ENCODE results near the gene SVOP. TPM values are rescaled to one million over a fixed set of nuclear protein-coding genes. Genes with fewer than 3 reads are reported as not detected.

SVOP gene
- total and polyA plus RNA-seq, 2 experiments from 2014 or later, result 0.10 TPM; not detected in 1

DNA sequence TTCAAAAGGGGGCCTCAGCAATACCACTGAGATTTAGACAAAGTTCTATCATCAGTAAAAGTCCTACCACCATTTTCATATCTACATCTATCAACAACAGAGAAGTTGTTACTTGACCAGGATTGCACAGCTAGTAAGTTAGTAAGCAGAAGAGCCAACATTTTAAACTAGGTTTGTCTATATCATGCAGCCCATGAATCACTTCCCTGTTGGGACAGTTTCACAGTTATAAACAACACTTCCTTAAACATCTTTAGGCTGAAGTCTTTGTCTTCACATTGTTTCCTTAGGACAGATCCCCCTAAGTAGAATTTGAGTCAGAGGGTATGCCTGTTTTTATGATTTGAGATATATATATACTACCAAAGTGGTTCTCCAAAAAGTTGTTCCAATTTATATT lies 72.5 kb downstream of the SVOP start:
- Mint-ChIP-seq H3K36me3 (ENCODE audit: low read depth) (peaks cover 8% of the 10 kb centered on the region; the same call in 2 of the 3 replicates), H3K27me3 (ENCODE audit: insufficient read depth, low read depth, poor library complexity) (peaks cover 3% of the 10 kb centered on the region), H3K4me3 (no peak overlapping the region), H3K27ac (no peak overlapping the region), H3K4me1 (no peaks in the 10 kb centered on the region), H3K9me3 (peaks cover 18% of the 10 kb centered on the region)
- no peaks in the 10 kb centered on the region for H3K4me1 ChIP-seq (ENCODE audit: insufficient read depth)
- no peaks in the 10 kb centered on the region for H3K27me3 ChIP-seq (ENCODE audit: insufficient read depth)
- H3K9me2 ChIP-seq (ENCODE audit: insufficient read depth), result no peaks in the 10 kb centered on the region
- TF ChIP-seq, protein P1, sequence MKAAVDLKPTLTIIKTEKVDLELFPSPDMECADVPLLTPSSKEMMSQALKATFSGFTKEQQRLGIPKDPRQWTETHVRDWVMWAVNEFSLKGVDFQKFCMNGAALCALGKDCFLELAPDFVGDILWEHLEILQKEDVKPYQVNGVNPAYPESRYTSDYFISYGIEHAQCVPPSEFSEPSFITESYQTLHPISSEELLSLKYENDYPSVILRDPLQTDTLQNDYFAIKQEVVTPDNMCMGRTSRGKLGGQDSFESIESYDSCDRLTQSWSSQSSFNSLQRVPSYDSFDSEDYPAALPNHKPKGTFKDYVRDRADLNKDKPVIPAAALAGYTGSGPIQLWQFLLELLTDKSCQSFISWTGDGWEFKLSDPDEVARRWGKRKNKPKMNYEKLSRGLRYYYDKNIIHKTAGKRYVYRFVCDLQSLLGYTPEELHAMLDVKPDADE (IDR thresholded peaks at IDR 0.05), result no peak
- TF ChIP-seq, protein P2, sequence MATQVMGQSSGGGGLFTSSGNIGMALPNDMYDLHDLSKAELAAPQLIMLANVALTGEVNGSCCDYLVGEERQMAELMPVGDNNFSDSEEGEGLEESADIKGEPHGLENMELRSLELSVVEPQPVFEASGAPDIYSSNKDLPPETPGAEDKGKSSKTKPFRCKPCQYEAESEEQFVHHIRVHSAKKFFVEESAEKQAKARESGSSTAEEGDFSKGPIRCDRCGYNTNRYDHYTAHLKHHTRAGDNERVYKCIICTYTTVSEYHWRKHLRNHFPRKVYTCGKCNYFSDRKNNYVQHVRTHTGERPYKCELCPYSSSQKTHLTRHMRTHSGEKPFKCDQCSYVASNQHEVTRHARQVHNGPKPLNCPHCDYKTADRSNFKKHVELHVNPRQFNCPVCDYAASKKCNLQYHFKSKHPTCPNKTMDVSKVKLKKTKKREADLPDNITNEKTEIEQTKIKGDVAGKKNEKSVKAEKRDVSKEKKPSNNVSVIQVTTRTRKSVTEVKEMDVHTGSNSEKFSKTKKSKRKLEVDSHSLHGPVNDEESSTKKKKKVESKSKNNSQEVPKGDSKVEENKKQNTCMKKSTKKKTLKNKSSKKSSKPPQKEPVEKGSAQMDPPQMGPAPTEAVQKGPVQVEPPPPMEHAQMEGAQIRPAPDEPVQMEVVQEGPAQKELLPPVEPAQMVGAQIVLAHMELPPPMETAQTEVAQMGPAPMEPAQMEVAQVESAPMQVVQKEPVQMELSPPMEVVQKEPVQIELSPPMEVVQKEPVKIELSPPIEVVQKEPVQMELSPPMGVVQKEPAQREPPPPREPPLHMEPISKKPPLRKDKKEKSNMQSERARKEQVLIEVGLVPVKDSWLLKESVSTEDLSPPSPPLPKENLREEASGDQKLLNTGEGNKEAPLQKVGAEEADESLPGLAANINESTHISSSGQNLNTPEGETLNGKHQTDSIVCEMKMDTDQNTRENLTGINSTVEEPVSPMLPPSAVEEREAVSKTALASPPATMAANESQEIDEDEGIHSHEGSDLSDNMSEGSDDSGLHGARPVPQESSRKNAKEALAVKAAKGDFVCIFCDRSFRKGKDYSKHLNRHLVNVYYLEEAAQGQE (IDR thresholded peaks at IDR 0.05; ENCODE audit: unreplicated experiment), result no peak
- no peak for TF ChIP-seq CREB1 (CRISPR knock-in tag; IDR thresholded peaks at IDR 0.05; ENCODE audit: low read depth)
- ATAC-seq (no peak), DNase-seq (ENCODE audit: low spot score) (no peak)
- H3F3A ChIP-seq (replicated peaks; ENCODE audit: low read depth), result no peaks in the 10 kb centered on the region
- H3K4me2 ChIP-seq, result no peak overlapping the region
- H2AFZ ChIP-seq, result no peak overlapping the region
- no peaks in the 10 kb centered on the region for H3K36me3 ChIP-seq (ENCODE audit: insufficient read depth)
- H3K27ac ChIP-seq (ENCODE audit: low read depth), result no peak overlapping the region
- no peak overlapping the region for H3K4me3 ChIP-seq
- H4K20me1 ChIP-seq (replicated peaks; ENCODE audit: insufficient read depth), result no peaks in the 10 kb centered on the region
- no peaks in the 10 kb centered on the region for H3K79me2 ChIP-seq (replicated peaks; ENCODE audit: insufficient read depth)

DNA sequence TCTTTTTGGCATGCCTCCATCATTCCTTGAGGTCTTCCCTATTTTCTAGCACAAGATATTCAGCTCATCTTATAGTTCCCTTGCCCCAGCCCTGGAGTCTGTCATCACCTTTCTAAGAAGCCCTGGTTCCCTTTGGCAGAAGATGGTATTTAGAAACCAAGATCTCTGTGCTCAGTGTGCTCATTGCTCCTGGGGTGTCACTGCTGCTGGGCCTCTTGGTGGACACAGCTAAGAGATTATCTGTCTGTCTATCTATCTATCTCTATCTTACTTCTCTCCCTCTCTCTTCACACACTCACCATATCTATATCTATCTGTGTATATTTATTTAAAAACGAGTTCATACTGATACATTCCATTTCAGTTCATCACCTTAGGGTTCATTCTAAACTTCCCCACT lies 73.8 kb downstream of the SVOP start:
- Histone ChIP-seq H3K27me3 (ENCODE audit: insufficient read depth) (no peaks in the 10 kb centered on the region), H3K4me1 (ENCODE audit: insufficient read depth) (no peaks in the 10 kb centered on the region), H3K27ac (ENCODE audit: low read depth) (no peak overlapping the region), H2AFZ (no peak overlapping the region), H3K4me2 (no peak overlapping the region), H3K4me3 (no peak overlapping the region), H3F3A (replicated peaks; ENCODE audit: low read depth) (no peaks in the 10 kb centered on the region), H3K79me2 (replicated peaks; ENCODE audit: insufficient read depth) (no peaks in the 10 kb centered on the region), H3K36me3 (ENCODE audit: insufficient read depth) (no peaks in the 10 kb centered on the region), H4K20me1 (replicated peaks; ENCODE audit: insufficient read depth) (no peaks in the 10 kb centered on the region), H3K9me2 (ENCODE audit: insufficient read depth) (no peaks in the 10 kb centered on the region)
- Mint-ChIP-seq H3K27ac (no peak overlapping the region), H3K9me3 (peaks cover 18% of the 10 kb centered on the region), H3K36me3 (ENCODE audit: low read depth) (peaks cover 8% of the 10 kb centered on the region; the same call in 2 of the 3 replicates), H3K4me1 (no peaks in the 10 kb centered on the region), H3K4me3 (no peak overlapping the region), H3K27me3 (ENCODE audit: insufficient read depth, low read depth, poor library complexity) (peaks cover under 1% of the 10 kb centered on the region)
- DNase-seq (ENCODE audit: low spot score), result no peak
- no peak for ATAC-seq
- TF ChIP-seq ZNF331 (CRISPR knock-in tag; IDR thresholded peaks at IDR 0.05; ENCODE audit: low read depth) (no peak), POLR2AphosphoS5 (IDR thresholded peaks at IDR 0.05; ENCODE audit: low read depth) (no peak), NANOG (IDR thresholded peaks at IDR 0.05; ENCODE audit: borderline replicate concordance) (no peak), CREB1 (CRISPR knock-in tag; IDR thresholded peaks at IDR 0.05; ENCODE audit: low read depth) (no peak), STAT1 (IDR thresholded peaks at IDR 0.05; ENCODE audit: unreplicated experiment) (no peak)
- TF ChIP-seq, protein P1 (IDR thresholded peaks at IDR 0.05), result no peak
- TF ChIP-seq, protein P2 (IDR thresholded peaks at IDR 0.05; ENCODE audit: unreplicated experiment), result no peak

Measured in GM23338 (cell line).